GM12878 (cell line): ENCODE data around the gene LRCH3. TPM values are rescaled to one million over a fixed set of nuclear protein-coding genes. Genes with fewer than 3 reads are reported as not detected.

ENCODE experiments used
- ATAC-seq: fragments of 200-7000 bp; cut with Tn5 transposase; 3 replicates; pipeline ENCODE4 v1.9.1; 2020; ENCODE audit warnings: mild to moderate bottlenecking, moderate library complexity
- BruUV-seq: library from RNA; stranded (reverse); fragments of 400-500 nt; replicated peaks from 2 replicates; lab custom pipeline; 2021; lab: Mats Ljungman, UMichigan
- CTCF ChIA-PET: fragments of 300-600 bp; sonication (Branson Sonifier 250); formaldehyde crosslinking; extraction: SDS; loops from one replicate; lab custom pipeline; 2021; ENCODE audit warnings: inconsistent platforms; lab: Yijun Ruan, JAX
- POLR2A ChIA-PET: fragments of 350-600 bp; formaldehyde crosslinking; extraction: SDS; loops from one replicate; lab custom pipeline; 2021; ENCODE audit warnings: inconsistent platforms; lab: Charles Lee
- RAD21 ChIA-PET: fragments of 300-600 bp; sonication (Branson Sonifier 250); formaldehyde crosslinking; loops from one replicate; lab custom pipeline; 2023; ENCODE audit warnings: antibody characterized with exemption; ENCODE audit not compliant: unreplicated experiment; lab: Charles Lee
- SMC1A ChIA-PET: fragments of 300-600 bp; sonication (Branson Sonifier 250); formaldehyde crosslinking; loops from one replicate; lab custom pipeline; 2023; ENCODE audit not compliant: unreplicated experiment, uncharacterized antibody; lab: Charles Lee
- DNase-seq: peaks from one replicate; pipeline ENCODE4 v3.0.0-alpha.2; 2011; ENCODE audit warnings: low read depth, low spot score
- FAIRE-seq: peaks from 3 replicates; lab custom pipeline; 2011; peaks lifted over from hg19 to GRCh38; lab: Jason Lieb, UNC
- H2AFZ ChIP-seq: 2 replicates; pipeline ENCODE4 v1.6.0; 2011; ENCODE audit warnings: low read depth, low read length, control low read depth; ENCODE audit not compliant: control insufficient read depth
- H3K27ac ChIP-seq: 2 replicates; pipeline ENCODE4 v1.5.1; 2011; ENCODE audit warnings: control low read depth; ENCODE audit not compliant: control insufficient read depth, insufficient read depth
- H3K27me3 ChIP-seq, 2 experiments: replicated peaks in 1 of 2; 2 replicates each; pipeline versions ENCODE4 v1.6.0 to v1.6.1; 2011; ENCODE audit warnings: low read length in 1 of 2; ENCODE audit not compliant: control insufficient read depth in 2 of 2, insufficient read depth in 2 of 2
- H3K36me3 ChIP-seq, 2 experiments: 2 replicates each; pipeline ENCODE4 v1.5.1; 2011; ENCODE audit warnings: low read length in 1 of 2; ENCODE audit not compliant: control insufficient read depth in 2 of 2, insufficient read depth in 2 of 2
- H3K4me1 ChIP-seq: 2 replicates; pipeline ENCODE4 v1.6.1; 2011; ENCODE audit warnings: mild to moderate bottlenecking, low read length, moderate library complexity, mixed read lengths; ENCODE audit not compliant: control insufficient read depth, insufficient read depth
- H3K4me2 ChIP-seq: 2 replicates; pipeline ENCODE4 v1.6.0; 2011; ENCODE audit warnings: control low read depth; ENCODE audit not compliant: control insufficient read depth, insufficient read depth
- H3K4me3 ChIP-seq: fragments of 200-600 bp; sonication (generic); 2 replicates; pipeline ENCODE4 v1.5.1; 2016
- H3K79me2 ChIP-seq: 2 replicates; pipeline ENCODE4 v1.6.0; 2011; ENCODE audit warnings: low read length; ENCODE audit not compliant: control insufficient read depth, insufficient read depth
- H3K9ac ChIP-seq: 2 replicates; pipeline ENCODE4 v1.8.0; 2011; ENCODE audit warnings: low read length, control low read depth, mixed read lengths; ENCODE audit not compliant: control insufficient read depth, insufficient read depth
- H3K9me3 ChIP-seq: replicated peaks from 3 replicates; pipeline ENCODE4 v1.5.1; 2011; ENCODE audit warnings: mild to moderate bottlenecking, low read length; ENCODE audit not compliant: control insufficient read depth, insufficient read depth
- H4K20me1 ChIP-seq: 2 replicates; pipeline ENCODE4 v1.6.0; 2011; ENCODE audit not compliant: control insufficient read depth, insufficient read depth
- FOS ChIP-seq: IDR thresholded peaks from 3 replicates; pipeline ENCODE4 v1.6.1; 2011; ENCODE audit warnings: borderline replicate concordance; ENCODE audit not compliant: insufficient read length; ENCODE audit errors: extremely low read depth
- HDGF ChIP-seq: fragments of 450-650 bp; IDR thresholded peaks from 2 replicates; pipeline ENCODE4 v1.6.1; 2016; ENCODE audit warnings: antibody characterized with exemption
- WGBS: methylation state at CpG from one replicate; pipeline ENCODE4 v1.1.6; 2016; ENCODE audit warnings: low lambda C conversion rate; ENCODE audit not compliant: insufficient replicate concordance, insufficient coverage; ENCODE audit errors: missing lambda C conversion rate; 5-methylcytosine and 5-hydroxymethylcytosine counted together
- in situ Hi-C: fragments of 300-500 bp; cut with MboI; formaldehyde crosslinking; loops from 9 replicates; pipeline ENCODE4 v1.14.3; 2018; ENCODE audit warnings: mixed read lengths
- intact Hi-C: fragments of 100-400 bp; cut with micrococcal nuclease; formaldehyde crosslinking; loops from one replicate; pipeline ENCODE4 v1.14.2; 2022; ENCODE audit not compliant: unreplicated experiment
- polyA plus RNA-seq, 11 experiments: library from polyadenylated mRNA; depleted of rRNA in 4 of 11; unstranded in 6 of 11; stranded (reverse) in 5 of 11; fragments of >200 nt; fragmentation: Nextera tagmentation in 4 of 11; fragmentation: Illumina TruSeq in 1 of 11; extraction: Ambion mirVana in 4 of 11; extraction: Trizol in 1 of 11; gene quantifications; 1 replicate in 1 of 11; 2 replicates in 10 of 11; pipeline versions ENCODE4 v1.2.1 to v1.2.3, GENCODE V29; 2011 to 2016; ENCODE audit warnings: inconsistent platforms in 2 of 11, missing spikeins in 2 of 11, low read depth in 1 of 11
- total RNA-seq, 4 experiments: library from RNA; depleted of rRNA in 3 of 4; stranded (reverse); fragments of >200 nt in 3 of 4; fragmentation: Illumina TruSeq in 1 of 4; extraction: Trizol in 1 of 4; gene quantifications; 2 replicates each; pipeline versions ENCODE4 v1.2.1 to v1.2.3, GENCODE V29; 2013 to 2021
- TF ChIP-seq, protein P1 (sequence below): fragments of 450-650 bp; formaldehyde crosslinking; IDR thresholded peaks from 2 replicates; pipeline ENCODE4 v1.5.0; 2022; ENCODE audit warnings: mild to moderate bottlenecking, missing genetic modification characterization
- TF ChIP-seq, protein P2 (sequence below): IDR thresholded peaks from 2 replicates; pipeline ENCODE4 v1.6.1; 2011; ENCODE audit warnings: borderline replicate concordance, low read depth, mild to moderate bottlenecking, moderate library complexity, low read length; ENCODE audit not compliant: insufficient read depth, poor library complexity, severe bottlenecking

Gene LRCH3
- total and polyA plus RNA-seq, 10 of the 15 experiments (the other 5 are each of a cell fraction or from before 2014, with no cell fraction given) = 3.9 to 136 (median 40.6) TPM

DNA sequence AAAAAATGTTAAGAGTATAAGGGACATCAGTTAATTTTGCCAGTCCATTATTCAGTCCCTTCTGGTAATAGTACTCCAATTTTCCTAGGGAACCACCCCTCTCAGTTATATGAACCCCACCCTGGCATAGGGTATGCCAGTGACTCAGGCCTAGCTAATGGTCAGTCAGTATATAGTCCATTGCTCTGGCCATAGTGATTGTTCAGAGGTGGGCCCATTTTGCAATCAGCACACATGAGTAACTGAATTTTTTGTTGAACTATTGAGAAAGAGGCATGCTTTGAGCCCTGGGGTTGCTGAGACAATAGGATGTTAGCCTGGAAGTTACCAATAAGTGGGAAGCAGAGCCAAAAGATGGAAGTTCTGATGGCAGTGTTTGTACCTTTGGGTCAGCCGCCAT is 4.1 kb downstream of the LRCH3 start:
- FAIRE-seq = no peak
- WGBS = 100% methylated on average over 1 of the region's 1 CpG
- CTCF ChIA-PET = interaction anchor here (0.5 to 2.1 kb wide), 4 partner anchors 13 to 47 kb away, joined by 3 to 11 read pairs (median 4); no protein-coding TSS in a partner anchor
- in situ Hi-C loops (no loop called here), intact Hi-C loops (no loop called here)
- H3K79me2 ChIP-seq = peaks cover 94% of the 10 kb centered on the region
- no peak overlapping the region for H3K9ac ChIP-seq
- peak overlapping the region; percentile 46 for H3K27ac ChIP-seq
- H3K36me3 ChIP-seq = no peaks in the 10 kb centered on the region
- H3K4me3 ChIP-seq = peak overlapping the region; percentile 22; the same call in 1 of the 2 replicates
- TF ChIP-seq HDGF (no peak), FOS (no peak)
- TF ChIP-seq, protein P1, sequence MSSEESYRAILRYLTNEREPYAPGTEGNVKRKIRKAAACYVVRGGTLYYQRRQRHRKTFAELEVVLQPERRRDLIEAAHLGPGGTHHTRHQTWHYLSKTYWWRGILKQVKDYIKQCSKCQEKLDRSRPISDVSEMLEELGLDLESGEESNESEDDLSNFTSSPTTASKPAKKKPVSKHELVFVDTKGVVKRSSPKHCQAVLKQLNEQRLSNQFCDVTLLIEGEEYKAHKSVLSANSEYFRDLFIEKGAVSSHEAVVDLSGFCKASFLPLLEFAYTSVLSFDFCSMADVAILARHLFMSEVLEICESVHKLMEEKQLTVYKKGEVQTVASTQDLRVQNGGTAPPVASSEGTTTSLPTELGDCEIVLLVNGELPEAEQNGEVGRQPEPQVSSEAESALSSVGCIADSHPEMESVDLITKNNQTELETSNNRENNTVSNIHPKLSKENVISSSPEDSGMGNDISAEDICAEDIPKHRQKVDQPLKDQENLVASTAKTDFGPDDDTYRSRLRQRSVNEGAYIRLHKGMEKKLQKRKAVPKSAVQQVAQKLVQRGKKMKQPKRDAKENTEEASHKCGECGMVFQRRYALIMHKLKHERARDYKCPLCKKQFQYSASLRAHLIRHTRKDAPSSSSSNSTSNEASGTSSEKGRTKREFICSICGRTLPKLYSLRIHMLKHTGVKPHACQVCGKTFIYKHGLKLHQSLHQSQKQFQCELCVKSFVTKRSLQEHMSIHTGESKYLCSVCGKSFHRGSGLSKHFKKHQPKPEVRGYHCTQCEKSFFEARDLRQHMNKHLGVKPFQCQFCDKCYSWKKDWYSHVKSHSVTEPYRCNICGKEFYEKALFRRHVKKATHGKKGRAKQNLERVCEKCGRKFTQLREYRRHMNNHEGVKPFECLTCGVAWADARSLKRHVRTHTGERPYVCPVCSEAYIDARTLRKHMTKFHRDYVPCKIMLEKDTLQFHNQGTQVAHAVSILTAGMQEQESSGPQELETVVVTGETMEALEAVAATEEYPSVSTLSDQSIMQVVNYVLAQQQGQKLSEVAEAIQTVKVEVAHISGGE = no peak
- TF ChIP-seq, protein P2, sequence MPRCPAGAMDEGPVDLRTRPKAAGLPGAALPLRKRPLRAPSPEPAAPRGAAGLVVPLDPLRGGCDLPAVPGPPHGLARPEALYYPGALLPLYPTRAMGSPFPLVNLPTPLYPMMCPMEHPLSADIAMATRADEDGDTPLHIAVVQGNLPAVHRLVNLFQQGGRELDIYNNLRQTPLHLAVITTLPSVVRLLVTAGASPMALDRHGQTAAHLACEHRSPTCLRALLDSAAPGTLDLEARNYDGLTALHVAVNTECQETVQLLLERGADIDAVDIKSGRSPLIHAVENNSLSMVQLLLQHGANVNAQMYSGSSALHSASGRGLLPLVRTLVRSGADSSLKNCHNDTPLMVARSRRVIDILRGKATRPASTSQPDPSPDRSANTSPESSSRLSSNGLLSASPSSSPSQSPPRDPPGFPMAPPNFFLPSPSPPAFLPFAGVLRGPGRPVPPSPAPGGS = peak; percentile 44
- no peaks in the 10 kb centered on the region; the same call in 2 of the 3 replicates for H3K9me3 ChIP-seq
- TSS peak; percentile 24 for BruUV-seq
- RAD21 ChIA-PET = interaction anchor here (1.2 to 6.2 kb wide), 3 partner anchors 11 to 62 kb away, joined by 3 to 53 read pairs (median 5); no protein-coding TSS in a partner anchor
- POLR2A ChIA-PET = interaction anchor here (0.8 to 4.3 kb wide), 4 partner anchors 11 to 83 kb away, joined by 3 to 46 read pairs (median 4); no protein-coding TSS in a partner anchor
- H3K4me1 ChIP-seq = peaks cover 30% of the 10 kb centered on the region
- SMC1A ChIA-PET = interaction anchor here (0.8 to 4.6 kb wide), 7 partner anchors 11 to 93 kb away, joined by 3 to 56 read pairs (median 5); no protein-coding TSS in a partner anchor
- no peak overlapping the region for H2AFZ ChIP-seq
- peak overlapping the region; percentile 84 for H3K4me2 ChIP-seq
- H3K27me3 ChIP-seq = no peaks in the 10 kb centered on the region
- no peaks in the 10 kb centered on the region for H4K20me1 ChIP-seq
- no peak for DNase-seq
- no peak for ATAC-seq
